Stimulated activated CD4-positive, alpha-beta T cell treated with anti-CD3 and anti-CD28 coated beads, Interleukin-12 subunit alpha, Interleukin-12 subunit beta, amount 100 ng/mL, for 48 hours (primary cell): Measurements from ENCODE around the gene SF3A1.

ENCODE experiments used
- DNase-seq, 3 donors: peaks; one replicate each; pipeline ENCODE4 v3.0.0-alpha.2; 2020; ENCODE audit warnings: low read depth in 2 of 3, low spot score in 1 of 3

Gene SF3A1

DNA sequence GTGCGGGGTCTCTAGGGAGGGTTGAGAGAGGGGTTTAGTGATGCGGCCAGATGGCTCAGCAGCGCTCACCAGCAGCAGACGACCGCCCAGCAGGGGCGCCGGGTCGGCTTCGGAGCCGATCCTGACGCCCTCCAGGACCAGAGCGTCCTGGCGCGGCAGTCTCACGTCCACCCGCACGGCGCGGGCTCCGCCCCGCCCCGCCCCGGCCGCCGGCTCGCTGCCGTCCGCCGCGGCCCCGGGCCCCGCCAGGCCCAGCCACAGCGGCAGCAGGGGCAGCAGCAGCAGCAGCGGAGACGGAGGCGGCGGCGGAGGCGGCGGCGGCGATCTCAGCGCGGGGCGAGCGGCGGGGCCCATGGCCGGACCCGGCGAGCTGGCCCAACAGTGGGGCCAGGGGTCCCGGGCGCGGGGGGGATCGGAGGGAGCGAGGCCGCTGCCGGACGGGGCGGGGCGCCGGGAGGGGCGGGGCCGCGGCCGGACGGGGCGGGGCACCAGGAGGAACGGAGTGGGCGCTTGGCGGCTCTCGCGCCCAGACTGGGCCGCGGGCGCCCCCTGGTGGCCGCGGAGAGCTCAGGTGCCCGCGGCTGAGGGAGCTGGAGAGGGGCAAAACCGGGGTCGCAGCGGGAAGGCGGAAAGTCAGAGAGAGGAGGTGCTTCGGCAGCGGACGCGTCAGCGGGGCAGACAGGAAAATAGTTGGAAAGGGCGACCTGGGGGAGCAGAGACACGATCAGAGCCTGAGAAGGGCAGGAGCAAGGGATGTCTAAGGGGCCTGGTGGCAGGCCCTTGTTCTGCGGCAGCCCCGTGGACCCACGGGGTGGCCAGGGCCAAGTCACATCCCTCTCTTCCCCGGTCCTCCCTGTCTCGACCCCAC is 30.5 kb upstream of the SF3A1 start, which contains the start of gene RNF215:
TSS of gene RNF215 (minus strand) at position 452 of the 868 bp plus-strand sequence. CDS start at position 354, 98 bp downstream.
- peak; percentile 48 to 70 (median 64) for DNase-seq

DNA sequence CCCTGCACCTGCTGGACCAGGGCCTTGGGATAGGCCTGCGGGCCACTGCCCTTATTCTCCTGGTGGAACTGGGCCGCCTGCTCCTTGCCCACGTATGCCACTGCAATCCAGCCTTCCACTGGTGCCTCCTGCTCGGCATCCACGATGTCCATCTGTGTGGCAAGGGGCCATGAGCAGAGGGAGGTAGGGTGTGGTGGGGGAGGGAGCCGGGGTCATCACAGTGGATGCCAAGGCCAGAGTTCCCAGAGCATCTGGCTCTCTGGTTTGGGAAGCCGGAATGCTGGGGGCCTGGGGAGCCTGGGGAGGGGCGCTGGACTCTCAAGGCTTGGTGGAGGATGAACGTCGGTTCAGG is 29.9 kb upstream of the SF3A1 start:
- no peak for DNase-seq

DNA sequence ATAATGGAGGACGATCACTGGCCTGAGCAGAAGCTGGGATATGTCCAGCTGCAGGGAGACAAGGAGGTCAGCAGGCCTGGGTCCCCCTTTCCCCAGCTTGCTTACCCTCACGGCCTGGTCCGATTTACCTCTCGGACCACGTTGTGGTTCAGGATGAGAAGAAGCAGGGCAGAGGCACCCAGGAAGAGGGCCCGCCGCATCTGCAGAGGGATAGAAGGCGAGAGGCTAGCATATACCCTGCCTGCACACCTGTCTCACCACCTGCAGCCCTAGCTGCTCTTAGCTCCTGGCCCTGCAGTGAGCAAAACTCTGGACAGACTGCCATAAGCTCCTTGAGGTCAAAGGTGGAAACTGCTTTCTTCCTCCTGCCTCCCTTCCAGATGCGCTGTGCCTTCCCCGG is 29.2 kb upstream of the SF3A1 start:
- no peak for DNase-seq

DNA sequence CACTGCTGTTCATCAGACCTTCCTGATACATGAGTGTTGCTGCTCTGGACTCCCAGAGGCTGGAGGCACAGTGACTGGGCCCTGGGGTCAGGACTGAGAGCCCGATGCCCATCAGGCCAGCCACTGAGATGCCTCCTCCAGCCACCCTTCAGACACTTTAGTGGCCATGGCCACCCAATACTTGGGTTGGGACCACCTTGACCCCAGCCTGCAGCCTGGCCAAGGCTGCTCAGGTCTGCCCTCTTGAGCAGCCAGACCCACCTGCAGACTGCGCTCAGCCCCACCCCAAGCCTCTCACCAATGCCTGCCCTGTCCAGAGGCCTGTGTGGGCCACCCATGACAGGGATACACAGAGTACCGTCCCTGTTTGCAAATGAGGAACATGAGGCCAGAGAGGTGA is 26.4 kb upstream of the SF3A1 start:
- no peak for DNase-seq

DNA sequence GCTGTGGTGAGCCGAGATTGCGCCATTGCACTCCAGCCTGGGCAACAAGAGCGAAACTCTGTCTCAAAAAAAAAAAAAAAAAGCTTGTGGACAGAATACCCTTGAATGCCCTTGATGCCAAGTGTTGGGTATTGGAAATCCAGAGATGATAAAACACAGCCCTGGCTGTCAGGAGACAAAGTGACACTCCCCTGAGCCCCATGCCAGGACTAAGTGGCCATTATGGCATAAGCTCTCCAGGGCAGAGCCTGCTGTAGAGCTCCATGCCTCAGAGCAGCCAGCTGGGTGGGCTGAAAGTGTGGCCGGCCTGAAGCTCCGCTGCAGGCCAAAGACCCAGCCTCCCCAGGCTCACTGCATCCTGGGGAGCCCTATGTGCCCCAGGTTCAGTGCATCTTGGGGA is 25.6 kb upstream of the SF3A1 start:
- no peak for DNase-seq

DNA sequence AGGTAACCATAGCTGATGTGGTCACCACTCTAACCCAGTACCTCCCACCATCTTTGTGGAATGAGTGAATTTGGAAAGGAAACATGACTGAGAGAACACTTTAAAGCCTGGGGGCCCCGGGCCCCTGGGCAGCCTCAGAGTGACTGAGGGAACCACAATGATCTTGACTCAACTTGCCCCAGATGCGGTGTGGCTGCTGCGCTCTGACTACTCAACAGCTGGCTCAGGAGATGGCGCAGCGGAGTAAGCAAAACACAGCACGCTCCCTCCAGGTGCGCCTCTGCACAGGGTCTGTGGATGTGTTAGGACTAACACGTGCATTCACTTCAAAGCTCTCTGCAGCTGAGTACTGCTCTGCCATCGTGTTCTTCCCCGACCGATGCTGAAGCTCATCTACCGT is 24.6 kb upstream of the SF3A1 start:
- DNase-seq = peak in 1 of 3 donors; percentile 25

DNA sequence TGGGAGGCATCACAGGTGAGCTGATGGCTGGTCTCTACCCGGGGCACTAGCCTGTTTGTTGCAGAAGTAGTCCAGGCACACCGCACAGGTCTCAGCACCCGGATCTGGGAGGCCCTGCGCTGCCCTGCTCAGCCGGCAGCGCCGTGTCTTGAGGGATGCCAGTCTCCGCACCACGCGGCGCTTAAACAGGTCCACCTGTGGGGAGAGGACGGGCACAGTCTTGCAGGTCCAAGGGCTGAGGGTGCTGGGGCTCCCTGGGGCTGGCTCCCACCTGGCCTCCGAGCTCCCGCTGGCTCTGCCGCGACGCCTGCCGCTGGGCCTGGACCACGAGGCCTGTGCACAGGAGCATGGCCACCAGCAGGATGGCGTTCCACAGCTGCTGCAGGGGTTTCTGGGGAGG is 23.3 kb upstream of the SF3A1 start:
- DNase-seq = no peak

DNA sequence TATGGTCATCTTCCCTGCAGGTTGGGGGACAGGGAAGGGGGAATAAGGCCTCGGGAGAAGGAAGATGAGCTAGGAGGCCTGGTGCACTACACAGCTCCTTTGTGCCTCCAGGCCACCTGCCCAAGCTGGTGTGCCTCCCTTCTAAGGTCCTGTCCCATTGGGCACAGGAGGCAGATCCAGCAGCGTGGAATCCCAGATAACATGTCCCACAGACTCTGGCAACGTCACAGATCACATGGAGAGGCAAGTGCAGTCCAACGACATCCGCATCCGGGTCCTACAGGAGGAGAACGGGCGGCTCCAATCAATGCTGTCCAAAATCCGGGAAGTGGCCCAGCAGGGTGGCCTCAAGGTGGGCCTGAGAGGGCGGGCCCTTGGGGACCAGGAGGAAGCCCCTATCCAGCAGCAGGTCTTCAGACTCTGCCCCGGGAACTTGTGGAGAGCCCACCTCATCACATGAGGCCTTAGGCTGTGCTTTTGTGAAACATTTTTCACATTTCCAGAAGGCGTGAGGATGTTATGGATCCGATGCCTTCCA is 18.7 kb upstream of the SF3A1 start:
- DNase-seq = no peak

DNA sequence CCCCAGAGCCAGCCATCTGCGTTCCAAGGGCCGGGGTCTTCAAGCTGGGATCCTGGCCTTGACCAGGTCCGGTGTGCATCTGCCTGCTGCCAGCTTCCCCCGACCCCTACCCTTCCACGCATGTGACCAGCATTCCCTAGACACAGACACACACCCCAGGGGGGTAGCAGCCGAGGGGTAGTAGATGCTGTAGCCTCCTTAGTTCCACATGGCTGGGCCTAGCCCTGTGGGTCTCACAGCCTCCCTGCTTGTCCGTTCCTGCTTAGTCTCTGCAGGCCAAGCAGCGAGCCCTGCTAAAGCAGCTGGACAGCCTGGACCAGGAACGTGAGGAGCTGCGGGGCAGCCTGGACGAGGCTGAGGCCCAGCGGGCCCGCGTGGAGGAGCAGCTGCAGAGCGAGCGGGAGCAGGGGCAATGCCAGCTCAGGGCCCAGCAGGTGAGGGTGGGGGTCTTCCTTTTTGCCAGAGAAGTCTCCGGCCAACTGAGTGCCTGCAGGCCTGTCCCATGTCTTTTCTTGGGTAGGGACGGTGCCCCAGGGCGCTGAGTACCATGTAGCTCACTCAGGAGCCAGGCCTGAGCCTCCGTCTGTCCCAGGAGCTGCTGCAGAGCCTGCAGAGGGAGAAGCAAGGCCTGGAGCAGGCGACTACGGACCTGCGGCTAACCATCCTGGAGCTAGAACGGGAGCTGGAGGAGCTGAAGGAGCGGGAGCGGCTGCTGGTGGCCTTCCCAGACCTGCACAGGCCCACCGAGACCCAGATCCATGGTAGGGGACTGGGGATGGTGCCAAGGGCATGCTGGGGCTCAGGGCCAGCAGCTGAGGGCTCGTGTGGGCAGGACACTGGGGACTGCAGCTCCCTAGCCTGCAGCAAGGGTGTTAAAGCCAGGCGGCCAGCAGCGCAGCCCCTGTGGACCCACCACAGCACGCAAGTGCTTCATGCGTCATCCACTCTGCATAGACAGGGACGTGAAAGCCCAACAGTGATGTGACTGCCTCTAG is 16.9 kb upstream of the SF3A1 start:
- no peak for DNase-seq

DNA sequence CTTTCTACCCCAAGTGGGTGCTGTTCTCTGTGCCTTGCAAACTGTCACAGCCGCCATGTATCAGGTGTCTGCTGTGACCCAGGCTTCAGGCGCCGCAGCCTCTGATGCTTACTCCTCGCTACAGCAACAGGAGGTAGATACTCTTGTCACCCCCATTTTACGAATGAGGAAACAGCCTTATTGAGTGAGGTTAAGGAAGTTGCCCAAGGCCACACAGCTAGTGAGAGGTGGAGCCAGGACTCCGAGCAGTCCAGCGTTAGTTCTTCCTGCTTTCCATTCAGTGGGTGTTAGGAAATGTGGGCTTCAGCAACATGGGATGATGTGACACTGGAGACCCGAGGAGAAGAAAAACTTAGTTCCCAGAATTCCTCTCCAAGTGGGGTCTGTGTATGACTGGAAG is 16.2 kb upstream of the SF3A1 start:
- no peak for DNase-seq

DNA sequence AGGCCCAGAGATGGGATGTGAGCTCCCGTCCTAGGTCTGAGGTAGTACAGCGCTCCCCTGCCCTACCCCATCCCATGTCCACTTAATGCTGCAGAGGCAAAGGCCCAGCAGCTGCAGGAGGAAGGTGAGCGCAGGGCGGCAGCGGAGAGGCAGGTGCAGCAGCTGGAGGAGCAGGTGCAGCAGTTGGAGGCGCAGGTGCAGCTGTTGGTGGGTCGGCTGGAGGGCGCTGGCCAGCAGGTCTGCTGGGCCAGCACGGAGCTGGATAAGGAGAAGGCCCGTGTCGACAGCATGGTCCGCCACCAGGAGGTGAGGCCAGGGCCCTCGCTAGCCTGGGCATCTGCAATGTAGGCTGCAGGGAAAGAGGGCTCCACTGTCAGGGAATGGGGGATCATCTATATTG is 15.3 kb upstream of the SF3A1 start:
- no peak for DNase-seq

DNA sequence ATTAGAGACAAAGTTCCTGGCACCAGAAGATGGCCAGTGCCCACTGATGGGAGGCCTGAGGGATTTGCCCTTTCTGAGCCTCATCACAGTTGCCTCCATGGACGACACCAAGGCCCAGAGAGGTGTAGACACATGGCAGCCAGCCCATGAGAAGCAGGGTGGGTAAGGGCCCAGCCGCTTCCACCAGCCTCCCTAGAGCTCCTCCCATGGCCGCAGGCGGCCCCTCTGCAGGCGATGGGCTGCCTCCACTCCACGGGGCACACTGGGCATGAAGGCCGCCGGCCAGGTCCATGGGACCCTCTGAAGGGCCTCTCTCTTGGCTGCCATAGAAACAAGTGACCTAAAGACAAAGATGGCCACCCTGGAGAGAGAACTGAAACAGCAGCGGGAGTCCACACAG is 14.6 kb upstream of the SF3A1 start:
- DNase-seq = no peak

DNA sequence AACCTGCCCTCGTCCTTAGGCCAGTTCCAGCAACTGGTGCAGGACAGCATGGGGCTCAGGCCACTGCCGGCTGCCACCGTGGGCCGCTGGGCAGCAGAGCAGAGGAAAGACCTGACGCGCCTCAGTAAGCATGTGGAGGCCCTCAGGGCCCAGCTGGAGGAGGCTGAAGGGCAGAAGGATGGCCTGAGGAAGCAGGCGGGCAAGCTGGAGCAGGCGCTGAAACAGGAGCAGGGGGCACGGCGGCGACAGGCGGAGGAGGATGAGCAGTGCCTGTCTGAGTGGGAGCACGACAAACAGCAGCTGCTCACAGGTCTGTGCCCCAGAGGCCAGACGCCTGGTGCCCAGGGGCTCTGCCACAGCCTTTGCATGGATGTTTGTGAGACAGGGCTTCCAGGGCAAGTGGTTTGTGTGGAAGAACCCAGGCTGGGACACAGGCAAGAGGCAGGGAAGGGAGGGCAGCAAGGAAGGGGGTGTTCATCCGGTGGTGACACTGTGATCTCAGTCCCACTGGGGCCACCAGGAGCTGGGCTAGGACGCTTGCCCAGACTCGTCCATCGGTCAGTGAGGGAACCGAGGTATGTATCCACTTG is 14.0 kb upstream of the SF3A1 start:
- DNase-seq = no peak

DNA sequence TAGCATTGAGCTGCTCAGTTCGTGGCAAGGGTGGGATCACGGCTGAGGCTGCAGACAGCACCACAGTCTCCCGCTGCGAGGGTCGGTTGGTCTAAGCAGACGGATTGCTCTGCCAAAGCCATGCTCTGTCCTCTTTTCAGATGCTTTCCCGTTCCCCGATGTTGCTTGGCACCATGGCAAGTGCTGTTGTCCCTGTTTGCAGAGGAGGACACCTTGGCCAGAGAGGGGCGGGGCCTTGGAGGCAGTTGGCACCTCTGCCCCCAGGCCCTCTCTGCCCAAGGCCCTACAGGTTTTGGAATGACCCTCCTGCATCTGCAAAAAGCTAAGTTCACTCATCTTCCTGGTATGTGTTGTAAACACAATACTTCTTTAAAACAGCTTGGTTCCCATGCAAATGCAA is 11.7 kb upstream of the SF3A1 start:
- DNase-seq = no peak

DNA sequence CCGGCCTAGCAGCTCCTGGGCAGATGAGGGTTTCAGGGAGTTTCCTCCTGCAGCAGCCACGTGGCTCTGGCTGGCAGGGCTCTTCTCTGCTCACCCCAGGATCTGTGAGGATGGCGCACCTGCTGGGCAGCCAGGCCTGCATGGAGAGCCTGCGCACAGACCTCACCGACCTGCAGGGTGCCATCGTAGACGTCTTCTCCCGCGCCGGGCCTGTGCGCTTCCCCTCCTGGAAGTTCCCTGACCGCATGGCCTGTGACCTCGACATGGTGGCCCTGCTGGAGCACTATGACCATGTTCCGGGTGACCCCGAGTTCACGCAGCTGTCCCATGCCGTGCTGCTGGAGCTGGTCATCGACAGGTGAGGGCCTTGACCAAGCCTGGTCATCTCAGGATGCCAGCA is 9.2 kb upstream of the SF3A1 start:
- no peak for DNase-seq

DNA sequence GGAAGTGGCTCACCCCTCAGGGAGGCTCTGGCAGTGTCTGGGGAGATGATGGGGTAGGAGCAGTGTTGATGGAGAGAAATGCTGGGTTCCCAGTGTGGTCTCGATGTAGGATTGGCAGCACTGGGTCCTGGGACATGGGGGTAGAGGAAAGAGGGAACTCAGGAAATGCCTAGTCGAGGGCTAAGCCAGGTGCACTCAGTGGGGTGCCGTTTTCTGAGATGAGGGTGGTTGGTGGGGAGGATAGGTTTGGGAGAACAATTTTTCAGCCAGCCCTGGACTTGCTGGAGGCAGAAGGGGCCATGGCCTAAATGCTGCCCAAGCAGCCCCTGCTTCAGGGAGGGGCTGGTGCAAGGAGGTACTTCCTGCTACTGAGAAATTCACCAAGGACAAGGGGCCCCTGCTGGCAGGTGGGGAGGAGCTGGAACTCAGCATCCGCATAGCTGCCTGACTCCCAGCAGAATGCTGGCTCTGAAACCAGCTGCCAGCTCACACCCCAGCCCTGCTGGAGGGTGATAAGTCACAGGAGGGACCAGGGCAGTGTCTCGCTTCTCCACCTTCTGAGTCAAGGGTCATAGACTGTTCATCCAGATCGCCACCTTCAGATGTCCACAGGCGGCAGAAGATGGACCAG is 6.1 kb upstream of the SF3A1 start:
- DNase-seq = no peak

DNA sequence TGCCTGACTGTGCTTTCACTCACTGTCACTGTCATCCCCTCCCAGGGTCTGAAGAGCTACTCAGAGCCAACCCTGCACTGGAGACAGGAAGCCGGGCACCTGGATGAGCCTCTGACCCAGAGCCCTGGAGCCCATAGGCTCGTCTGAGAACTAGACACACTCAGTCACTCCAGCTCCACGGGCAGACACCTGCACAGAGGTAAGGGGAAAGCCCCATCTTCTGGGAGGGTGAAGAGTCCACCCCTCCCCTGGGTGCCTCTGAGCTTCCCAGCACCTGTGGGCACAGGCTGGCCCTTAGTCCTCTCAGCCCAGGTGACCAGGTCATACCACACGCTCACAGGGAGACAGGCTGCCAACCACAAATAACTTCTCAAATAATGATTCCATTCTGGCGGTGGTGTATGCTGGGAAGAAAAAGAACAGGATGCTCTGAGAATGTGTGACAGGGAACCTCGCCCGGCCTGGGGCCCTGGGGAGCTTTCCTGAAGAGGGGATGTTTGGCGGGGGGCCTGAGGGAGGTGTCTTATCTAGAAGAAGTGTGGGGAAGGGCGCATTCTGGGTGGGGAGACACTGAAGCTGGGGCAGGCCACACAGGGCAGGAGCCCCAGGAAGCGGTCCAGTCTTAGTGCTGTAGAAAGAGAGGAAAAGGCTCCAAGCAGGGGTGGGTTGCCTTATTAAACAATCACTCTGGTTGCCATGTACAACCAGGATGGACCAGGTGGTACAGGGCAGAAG is 5.4 kb upstream of the SF3A1 start:
- no peak for DNase-seq

DNA sequence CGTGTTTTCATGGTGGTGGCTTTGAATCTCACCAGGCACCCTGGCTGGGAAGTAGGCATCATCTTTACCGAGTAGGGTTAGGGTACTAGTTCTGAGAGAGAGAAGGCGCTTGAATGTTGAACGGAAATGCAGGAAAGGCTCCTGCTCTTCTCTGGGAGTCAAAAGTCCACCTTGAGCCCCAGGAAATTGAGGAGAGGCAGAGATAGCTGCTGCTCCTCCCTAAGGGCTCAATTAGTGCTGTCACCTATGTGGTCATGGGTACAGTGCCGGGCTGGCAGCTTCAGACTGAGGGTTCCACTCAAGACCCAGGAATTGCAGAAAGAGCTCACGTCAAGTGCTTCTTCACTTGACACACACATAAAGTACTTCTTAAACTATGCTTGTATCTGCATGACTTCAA is 1.8 kb upstream of the SF3A1 start:
- DNase-seq = no peak

DNA sequence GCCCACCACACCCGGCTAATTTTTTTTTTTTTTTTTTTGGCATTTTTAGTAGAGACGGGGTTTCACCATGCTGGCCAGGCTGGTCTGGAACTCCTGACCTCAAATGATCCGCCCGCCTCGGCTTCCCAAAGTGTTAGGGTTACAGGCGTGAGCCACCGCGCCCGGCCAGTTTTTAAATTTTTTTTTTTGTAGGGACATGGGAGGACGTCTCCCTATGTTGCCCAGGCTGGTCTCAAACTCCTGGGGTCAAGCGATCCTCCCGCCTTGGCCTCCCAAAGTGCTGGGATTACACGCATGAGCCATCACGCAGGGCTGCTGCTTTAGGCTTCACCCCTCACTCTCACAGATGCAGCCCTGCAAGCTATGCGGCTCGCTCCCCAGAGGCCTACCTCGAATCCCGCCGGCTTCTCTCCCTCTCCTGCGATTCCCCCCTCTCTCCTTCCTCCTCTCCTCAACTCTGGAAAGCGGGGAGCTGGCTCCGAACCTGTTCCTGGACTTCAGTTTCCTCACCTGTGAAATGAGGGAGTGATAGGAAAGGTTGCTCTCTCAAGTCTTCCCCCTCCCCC is 1.0 kb upstream of the SF3A1 start:
- DNase-seq = no peak

DNA sequence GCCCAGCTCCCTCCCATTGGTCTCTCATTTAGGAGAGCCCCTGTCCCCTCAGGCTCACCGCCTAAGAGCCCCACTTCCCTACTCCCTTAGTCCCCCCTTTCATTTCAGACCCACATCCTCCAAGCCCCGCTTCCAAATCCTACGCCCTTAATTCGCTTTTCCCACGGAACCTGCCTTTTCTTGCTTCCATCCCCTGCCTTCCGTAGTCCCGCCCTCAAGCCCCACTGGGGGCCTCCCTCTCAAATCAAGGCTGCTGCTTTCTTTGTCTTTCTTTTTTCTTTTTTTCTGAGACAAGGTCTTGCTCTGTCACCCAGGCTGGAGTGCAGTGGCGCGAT is 509 bp upstream of the SF3A1 start:
- DNase-seq = no peak
